NB4 (cell line): Measurements from ENCODE around the gene THOC5.

ENCODE experiments used
- MAX ChIP-seq: IDR thresholded peaks from 2 replicates; pipeline ENCODE4 v1.6.1; 2011; ENCODE audit warnings: low read depth, low read length
- MYC ChIP-seq: IDR thresholded peaks from 2 replicates; pipeline ENCODE4 v1.6.1; 2011; ENCODE audit warnings: low read depth, low read length
- POLR2A ChIP-seq: IDR thresholded peaks from 2 replicates; pipeline ENCODE4 v1.6.1; 2011; ENCODE audit warnings: mild to moderate bottlenecking; ENCODE audit not compliant: insufficient read length; ENCODE audit errors: extremely low read depth
- TF ChIP-seq, protein P1 (sequence below): IDR thresholded peaks from one replicate; pipeline ENCODE4 v1.5.1; 2012; ENCODE audit warnings: low read depth, low read length

DNA sequence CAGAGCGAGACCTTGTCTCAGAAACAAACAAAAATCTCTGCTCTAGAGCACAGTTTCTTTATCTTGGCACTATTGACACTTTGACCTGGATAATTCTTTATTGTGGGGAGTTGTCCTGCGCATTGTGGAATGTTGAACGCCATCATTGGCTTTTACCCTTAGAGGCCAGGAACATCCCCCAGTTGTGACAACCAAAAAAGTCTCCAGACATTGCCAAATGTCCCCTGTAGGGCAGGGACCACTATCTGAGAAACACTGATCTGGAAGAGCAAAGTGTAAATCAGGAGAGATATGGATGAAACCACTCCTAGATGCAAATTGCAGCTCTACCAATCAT is 45.1 kb upstream of the THOC5 start:
- no peak for TF ChIP-seq MAX
- TF ChIP-seq, protein P1, sequence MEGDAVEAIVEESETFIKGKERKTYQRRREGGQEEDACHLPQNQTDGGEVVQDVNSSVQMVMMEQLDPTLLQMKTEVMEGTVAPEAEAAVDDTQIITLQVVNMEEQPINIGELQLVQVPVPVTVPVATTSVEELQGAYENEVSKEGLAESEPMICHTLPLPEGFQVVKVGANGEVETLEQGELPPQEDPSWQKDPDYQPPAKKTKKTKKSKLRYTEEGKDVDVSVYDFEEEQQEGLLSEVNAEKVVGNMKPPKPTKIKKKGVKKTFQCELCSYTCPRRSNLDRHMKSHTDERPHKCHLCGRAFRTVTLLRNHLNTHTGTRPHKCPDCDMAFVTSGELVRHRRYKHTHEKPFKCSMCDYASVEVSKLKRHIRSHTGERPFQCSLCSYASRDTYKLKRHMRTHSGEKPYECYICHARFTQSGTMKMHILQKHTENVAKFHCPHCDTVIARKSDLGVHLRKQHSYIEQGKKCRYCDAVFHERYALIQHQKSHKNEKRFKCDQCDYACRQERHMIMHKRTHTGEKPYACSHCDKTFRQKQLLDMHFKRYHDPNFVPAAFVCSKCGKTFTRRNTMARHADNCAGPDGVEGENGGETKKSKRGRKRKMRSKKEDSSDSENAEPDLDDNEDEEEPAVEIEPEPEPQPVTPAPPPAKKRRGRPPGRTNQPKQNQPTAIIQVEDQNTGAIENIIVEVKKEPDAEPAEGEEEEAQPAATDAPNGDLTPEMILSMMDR = no peak
- no peak for TF ChIP-seq POLR2A
- no peak for TF ChIP-seq MYC
